Ectodermal cell (in vitro differentiated cells): Measurements from ENCODE around the gene SPTBN2.
"Not testable (repeated sequence)": the region's sequence is repeated elsewhere in the genome, so short reads cannot be mapped to it uniquely, and the experiment has no call there.

ENCODE experiments used
- H3K27ac ChIP-seq: 2 replicates; pipeline ENCODE4 v1.7.0; 2013; ENCODE audit warnings: mild to moderate bottlenecking, low read depth, low read length; ENCODE audit not compliant: insufficient read depth, poor library complexity, severe bottlenecking
- H3K27me3 ChIP-seq: 2 replicates; pipeline ENCODE4 v1.7.0; 2013; ENCODE audit warnings: mild to moderate bottlenecking, low read length; ENCODE audit not compliant: insufficient read depth, control insufficient read depth, poor library complexity, severe bottlenecking
- H3K36me3 ChIP-seq: one replicate; pipeline ENCODE4 v1.7.0; 2013; ENCODE audit warnings: low read length; ENCODE audit not compliant: control insufficient read depth, insufficient read depth
- H3K4me1 ChIP-seq: one replicate; pipeline ENCODE4 v1.7.0; 2013; ENCODE audit warnings: low read length; ENCODE audit not compliant: control insufficient read depth, insufficient read depth
- H3K4me3 ChIP-seq: 2 replicates; pipeline ENCODE4 v1.7.0; 2013; ENCODE audit warnings: low read depth, low read length, control low read depth; ENCODE audit not compliant: insufficient read depth
- H3K9me3 ChIP-seq: 2 replicates; pipeline ENCODE4 v1.7.0; 2013; ENCODE audit warnings: mild to moderate bottlenecking, low read length, moderate library complexity; ENCODE audit not compliant: control insufficient read depth
- WGBS, 2 experiments: methylation state at CpG; one replicate each; pipeline ENCODE4 v1.1.7; 2013; ENCODE audit warnings: missing lambda C conversion rate in 2 of 2; 5-methylcytosine and 5-hydroxymethylcytosine counted together

Gene SPTBN2

DNA sequence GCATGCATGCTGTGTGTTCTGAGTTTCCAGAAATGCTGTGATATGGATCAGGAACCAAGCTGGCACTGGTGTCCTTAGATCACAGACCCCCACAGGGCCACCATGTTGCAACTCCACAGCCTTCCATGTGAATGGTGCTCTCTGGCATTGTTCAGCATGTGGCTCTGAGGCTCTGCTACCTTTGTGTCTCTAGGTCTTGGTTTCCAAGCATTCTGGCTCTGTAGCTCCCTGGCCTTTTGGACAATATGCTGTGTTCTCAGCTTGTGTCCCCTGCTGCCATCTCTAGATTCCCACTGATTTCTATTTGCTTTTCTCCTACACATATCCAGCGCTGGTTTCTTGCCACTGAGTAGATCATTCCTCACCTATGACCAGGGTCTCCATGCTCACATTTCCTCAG, 3.9 kb downstream of the SPTBN2 start:
- Histone ChIP-seq H3K9me3 (no peaks in the 10 kb centered on the region), H3K27ac (no peak overlapping the region), H3K36me3 (no peaks in the 10 kb centered on the region), H3K27me3 (peaks cover 40% of the 10 kb centered on the region), H3K4me3 (no peak overlapping the region), H3K4me1 (peaks cover 22% of the 10 kb centered on the region)
- 84 to 93% methylated on average over 1 of the region's 1 CpG for WGBS, 2 experiments

DNA sequence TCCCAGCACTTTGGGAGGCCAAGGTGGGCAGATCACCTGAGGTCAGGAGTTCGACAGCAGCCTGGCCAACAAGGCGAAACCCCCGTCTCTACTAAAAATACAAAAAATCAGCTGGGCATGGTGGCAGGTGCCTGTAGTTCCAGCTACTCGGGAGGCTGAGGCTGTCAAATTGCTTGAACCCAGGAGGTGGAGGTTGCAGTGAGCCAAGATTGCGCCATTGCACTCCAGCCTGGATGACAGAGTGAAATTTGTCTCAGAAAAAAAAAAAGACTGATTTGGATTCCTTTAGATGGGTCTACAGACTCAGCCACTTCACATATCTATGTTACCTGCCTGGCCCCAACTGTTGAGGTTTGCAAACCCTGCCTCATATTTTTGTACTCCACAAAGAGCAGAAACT, 4.8 kb downstream of the SPTBN2 start:
- 88 to 93% methylated on average over 5 of the region's 5 CpGs for WGBS, 2 experiments
- H3K27ac ChIP-seq, H3K9me3 ChIP-seq, H3K4me3 ChIP-seq, H3K36me3 ChIP-seq: not testable (repeated sequence)
- H3K27me3 ChIP-seq: peaks cover 31% of the 10 kb centered on the region
- H3K4me1 ChIP-seq: peaks cover 30% of the 10 kb centered on the region

DNA sequence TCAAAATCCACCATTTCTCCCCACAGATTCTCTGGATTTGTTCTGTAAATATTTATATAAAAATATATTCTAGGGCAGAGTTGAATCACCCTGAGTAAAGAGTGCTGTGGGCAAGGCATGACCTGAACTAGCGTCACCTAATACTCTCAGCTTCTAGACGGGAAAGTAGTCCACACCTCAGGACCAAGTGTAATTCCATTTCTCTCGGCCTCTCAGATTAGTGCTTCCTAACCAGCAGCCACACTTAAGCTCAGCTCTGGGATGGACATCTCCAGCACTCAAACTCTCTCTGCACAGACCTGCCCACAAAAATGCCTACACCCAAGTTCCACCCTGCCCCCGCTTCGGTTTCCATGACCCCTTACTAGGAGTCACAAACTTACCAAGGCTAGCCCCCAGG, 5.3 kb downstream of the SPTBN2 start:
- H3K4me1 ChIP-seq: peaks cover 35% of the 10 kb centered on the region
- no peaks in the 10 kb centered on the region for H3K9me3 ChIP-seq
- no peaks in the 10 kb centered on the region for H3K36me3 ChIP-seq
- H3K27ac ChIP-seq: no peak overlapping the region
- WGBS, 2 experiments: 88 to 91% methylated on average over 5 of the region's 5 CpGs
- peaks cover 26% of the 10 kb centered on the region for H3K27me3 ChIP-seq
- H3K4me3 ChIP-seq: no peak overlapping the region

DNA sequence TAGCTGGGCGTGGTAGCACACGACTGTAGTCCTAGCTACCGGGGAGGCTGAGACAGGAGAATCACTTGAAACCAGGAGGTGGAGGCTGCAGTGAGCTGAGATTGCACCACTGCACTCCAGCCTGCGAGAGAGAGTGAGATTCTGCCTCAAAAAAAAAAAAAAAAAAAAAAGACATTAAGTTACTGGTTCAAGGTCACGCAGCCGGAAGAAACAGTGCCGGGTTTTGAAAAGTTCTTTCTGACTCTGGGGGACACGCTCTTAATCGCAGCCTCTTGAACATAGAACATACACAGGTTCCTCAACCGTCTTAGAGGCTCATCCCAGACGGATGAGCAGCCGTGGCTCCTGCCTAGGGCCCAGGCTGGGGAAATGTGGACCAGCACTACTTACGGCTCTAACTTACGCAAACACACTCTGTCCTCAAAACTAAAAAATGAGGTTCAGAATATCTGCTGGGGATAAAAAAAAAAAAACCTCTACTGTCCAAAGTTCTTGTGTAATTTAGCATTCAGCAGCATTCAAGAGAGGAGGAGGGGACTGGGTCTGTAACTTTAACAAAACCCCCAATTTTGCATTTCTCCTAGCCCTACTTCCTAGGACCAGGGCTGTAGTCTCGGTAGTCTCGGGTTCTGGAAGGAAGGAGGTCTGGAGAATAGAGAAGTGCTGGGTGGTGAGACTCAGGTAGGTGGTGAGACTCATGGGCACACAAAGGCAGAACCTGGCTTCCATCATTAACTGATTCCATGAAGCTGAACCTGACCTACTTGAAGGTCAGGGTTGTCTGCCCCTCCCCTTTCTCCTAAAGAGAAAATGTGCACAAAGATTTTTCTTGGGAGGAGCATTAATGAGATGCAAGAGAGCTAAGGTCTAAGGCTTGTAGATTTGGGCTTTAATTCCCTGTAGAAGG, 6.0 kb downstream of the SPTBN2 start:
- Histone ChIP-seq H3K27me3 (peaks cover 23% of the 10 kb centered on the region), H3K4me1 (peaks cover 37% of the 10 kb centered on the region), H3K4me3 (no peak overlapping the region), H3K9me3 (no peaks in the 10 kb centered on the region), H3K27ac (no peak overlapping the region), H3K36me3 (no peaks in the 10 kb centered on the region)
- WGBS, 2 experiments: 94% methylated on average over 16 of the region's 16 CpGs

DNA sequence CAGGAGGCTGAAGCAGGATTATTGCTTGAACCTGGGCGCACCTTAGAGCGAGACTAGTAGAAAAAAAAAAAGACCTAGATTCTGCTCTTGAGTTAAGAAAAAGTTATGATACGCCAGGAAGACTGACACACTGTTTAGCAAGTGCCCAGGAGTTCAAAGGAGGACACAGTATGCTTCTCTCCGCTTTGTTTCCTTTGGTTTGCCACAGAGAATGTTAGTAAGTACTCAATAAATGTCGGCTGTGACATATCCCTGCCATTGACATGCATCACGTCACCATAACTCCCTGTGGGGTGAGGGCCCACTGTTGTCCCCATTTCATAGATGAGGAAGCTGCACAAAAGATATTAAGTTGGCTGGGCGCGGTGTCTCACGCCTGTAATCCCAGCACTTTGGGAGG, 7.1 kb downstream of the SPTBN2 start:
- Histone ChIP-seq H3K27ac (no peak overlapping the region), H3K4me3 (no peak overlapping the region), H3K27me3 (peaks cover 14% of the 10 kb centered on the region), H3K9me3 (no peaks in the 10 kb centered on the region), H3K4me1 (peaks cover 36% of the 10 kb centered on the region), H3K36me3 (no peaks in the 10 kb centered on the region)
- WGBS, 2 experiments: 94 to 96% methylated on average over 9 of the region's 9 CpGs

DNA sequence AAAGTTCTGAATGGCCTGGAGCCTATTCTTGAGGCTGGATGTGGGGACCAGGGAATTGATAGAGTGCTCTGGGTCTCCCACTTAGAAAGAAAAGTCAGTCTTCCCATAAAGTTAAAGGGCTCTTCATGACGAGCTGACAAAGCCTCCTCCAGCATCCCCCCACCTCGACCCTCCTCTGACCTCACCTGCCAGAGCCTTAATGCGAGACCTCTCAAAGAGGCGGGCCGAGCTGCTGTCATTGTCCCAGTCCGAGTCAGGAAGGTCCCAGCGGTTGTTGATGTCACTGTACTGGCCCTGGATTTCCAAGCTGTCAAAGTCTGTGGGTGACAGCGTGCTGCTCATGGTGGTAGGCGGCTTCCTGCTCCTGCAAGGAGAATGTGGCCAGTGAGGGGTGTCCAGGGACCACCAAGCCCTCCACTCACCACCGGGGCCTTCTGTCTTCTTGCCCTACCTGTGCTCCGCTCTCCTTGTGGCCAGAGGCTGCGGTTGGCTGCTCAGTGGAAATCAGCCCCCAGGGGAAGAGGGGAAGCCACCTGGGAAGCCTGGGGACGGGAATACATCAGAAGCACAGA, 8.0 kb downstream of the SPTBN2 start:
- H3K9me3 ChIP-seq: no peaks in the 10 kb centered on the region
- no peak overlapping the region for H3K27ac ChIP-seq
- no peak overlapping the region for H3K4me3 ChIP-seq
- WGBS, 2 experiments: 81 to 88% methylated on average over 13 of the region's 13 CpGs
- no peaks in the 10 kb centered on the region for H3K36me3 ChIP-seq
- peaks cover 4% of the 10 kb centered on the region for H3K27me3 ChIP-seq
- peaks cover 30% of the 10 kb centered on the region for H3K4me1 ChIP-seq

DNA sequence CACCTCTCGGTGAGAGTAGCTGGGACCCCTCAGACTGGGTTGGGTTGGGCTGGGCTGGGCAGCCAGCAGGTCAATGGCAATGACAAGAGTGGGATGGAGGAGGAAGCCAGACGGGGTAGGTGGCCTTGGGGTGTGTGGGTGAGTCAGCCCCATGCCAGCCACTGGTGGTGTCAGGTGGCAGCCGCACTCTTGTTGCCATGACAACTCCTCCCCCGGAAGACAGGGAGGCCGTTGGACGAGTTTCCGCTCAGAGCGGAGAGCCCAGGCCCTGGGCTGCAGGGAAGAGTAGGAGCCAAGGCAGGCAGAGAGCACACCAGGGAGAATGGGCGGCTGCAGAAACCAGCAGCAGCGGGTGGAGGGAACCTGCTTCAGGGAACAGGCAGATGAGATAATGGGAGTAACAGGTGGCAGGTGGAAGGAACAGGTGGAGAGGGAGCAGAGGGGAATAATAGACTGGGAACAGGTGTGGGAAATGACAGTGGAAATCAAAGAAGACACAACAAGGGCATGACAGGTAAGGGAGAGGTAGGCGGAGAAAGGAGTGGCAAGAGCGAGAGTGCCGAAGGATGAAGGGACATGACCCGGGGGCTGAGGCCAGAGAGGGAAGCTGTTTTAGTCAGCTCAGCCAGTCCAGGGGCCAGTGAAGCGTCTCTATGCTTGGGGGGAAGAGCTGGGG, 8.7 kb downstream of the SPTBN2 start:
- Histone ChIP-seq H3K4me1 (peaks cover 26% of the 10 kb centered on the region), H3K4me3 (no peak overlapping the region), H3K36me3 (no peaks in the 10 kb centered on the region), H3K27ac (no peak overlapping the region), H3K9me3 (no peaks in the 10 kb centered on the region), H3K27me3 (no peaks in the 10 kb centered on the region)
- WGBS, 2 experiments: 57 to 59% methylated on average over 15 of the region's 15 CpGs

DNA sequence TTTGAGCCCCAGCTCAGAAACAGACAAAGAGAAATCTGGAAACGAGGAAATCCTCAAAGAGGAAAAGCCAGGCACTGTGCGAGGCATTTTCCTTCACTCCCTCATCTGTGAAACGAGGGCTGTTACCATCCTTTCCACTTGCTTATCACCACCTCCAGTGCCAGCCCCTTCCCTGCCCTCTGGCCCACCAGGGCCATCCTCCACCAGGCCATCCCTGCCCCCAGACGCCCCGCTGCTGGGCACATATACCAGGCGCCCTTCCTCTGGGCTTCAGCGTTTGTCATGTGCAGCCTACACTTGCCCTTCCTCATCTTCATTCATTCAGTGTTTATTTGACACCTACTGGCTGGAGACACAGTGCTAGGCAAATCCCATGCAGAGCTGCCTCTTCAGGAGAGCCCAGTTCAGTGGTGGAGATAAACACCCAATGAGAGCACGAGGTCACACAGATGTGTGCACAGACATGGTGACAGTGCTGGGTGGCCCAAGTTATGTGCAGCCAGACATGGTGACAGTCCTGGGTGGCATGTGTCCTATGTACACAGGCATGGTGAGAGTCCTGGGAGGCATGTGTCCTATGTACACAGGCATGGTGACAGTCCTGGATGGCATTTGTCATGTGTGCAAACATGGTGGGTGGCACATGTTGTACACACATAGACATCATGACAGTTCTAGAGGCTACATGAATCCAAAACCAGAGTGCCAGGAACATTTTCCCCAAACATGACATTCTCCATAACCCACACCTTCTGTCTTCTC, 9.7 kb downstream of the SPTBN2 start:
- Histone ChIP-seq H3K9me3 (no peaks in the 10 kb centered on the region), H3K27ac (no peak overlapping the region), H3K36me3 (peaks cover 3% of the 10 kb centered on the region), H3K4me1 (peaks cover 22% of the 10 kb centered on the region), H3K4me3 (no peak overlapping the region), H3K27me3 (no peaks in the 10 kb centered on the region)
- WGBS, 2 experiments: 81 to 84% methylated on average over 8 of the region's 8 CpGs

DNA sequence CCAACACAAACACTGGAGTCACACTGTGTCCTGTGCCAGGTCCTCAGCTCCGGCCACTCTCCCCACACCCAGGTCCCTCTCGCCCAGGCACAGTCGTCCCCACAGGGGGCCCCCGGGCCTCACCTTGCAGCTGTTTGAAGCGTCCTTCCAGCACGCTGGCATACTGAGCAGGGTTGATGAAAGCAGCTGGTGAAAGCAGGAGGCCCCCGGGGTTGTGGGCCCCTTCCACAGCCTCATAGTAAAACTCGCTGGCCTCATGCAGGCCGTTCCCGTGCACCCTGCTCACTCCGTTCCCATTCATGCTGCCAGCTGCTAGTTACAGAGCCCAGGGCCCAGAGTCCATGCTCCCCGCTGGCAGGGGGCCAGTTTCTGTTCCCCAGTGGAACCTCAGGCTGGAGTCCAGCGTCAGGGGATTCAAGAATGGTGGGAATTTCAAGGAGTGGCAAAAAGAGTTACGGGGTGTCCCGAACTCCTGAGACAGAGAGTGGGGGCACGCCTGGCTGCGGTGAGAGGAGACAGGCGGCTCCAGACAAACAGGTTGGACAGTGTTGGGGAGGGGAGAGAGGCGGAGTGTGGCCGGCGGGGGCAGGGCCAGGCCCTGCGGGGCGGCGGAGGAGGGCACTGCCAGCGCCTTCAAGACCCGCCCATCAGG, 10.6 kb downstream of the SPTBN2 start:
- no peaks in the 10 kb centered on the region for H3K9me3 ChIP-seq
- H3K36me3 ChIP-seq: peaks cover 10% of the 10 kb centered on the region
- H3K4me1 ChIP-seq: peaks cover 22% of the 10 kb centered on the region
- WGBS, 2 experiments: 70 to 73% methylated on average over 26 of the region's 26 CpGs
- no peak overlapping the region for H3K4me3 ChIP-seq
- no peak overlapping the region for H3K27ac ChIP-seq
- H3K27me3 ChIP-seq: no peaks in the 10 kb centered on the region
